ENCODE measurements around the gene PTK7.

The PTK7 gene

GRCh38 chr6:43075670-43076463 is at the start of gene PTK7:
Gene PTK7 (plus strand): TSS chr6:43076314. CDS start chr6:43076489, 175 bp downstream.
- DNase-seq (ENCODE audit: low read depth, low spot score): peak; percentile 72
- no peaks in the 10 kb centered on the region for H3K27me3 ChIP-seq (ENCODE audit: control insufficient read depth, insufficient read depth, low read length)
- H3K36me3 ChIP-seq (ENCODE audit: control insufficient read depth, insufficient read depth, low read length): no peaks in the 10 kb centered on the region; the same call in 1 of the 2 replicates
- H3K4me3 ChIP-seq (ENCODE audit: low read length): peak within 1 kb of the TSS; percentile 93
- peaks cover 8% of the 10 kb centered on the region for H3K4me1 ChIP-seq (ENCODE audit: control insufficient read depth, insufficient read depth, low read length)
- no peak within 1 kb of the TSS for H3K27ac ChIP-seq (ENCODE audit: low read length)
- WGBS (ENCODE audit: insufficient coverage, insufficient read length): no CpG with 5 or more reads among the region's 60 CpGs
- H3K9me3 ChIP-seq (ENCODE audit: control insufficient read depth, insufficient read depth, low read length): no peaks in the 10 kb centered on the region

GRCh38 chr6:43026365-43026764 is 49.7 kb upstream of the PTK7 start:
- Histone ChIP-seq H3K36me3 (ENCODE audit: control insufficient read depth, insufficient read depth, low read length) (peaks cover 35% of the 10 kb centered on the region), H3K27ac (ENCODE audit: low read length) (no peak overlapping the region)

GRCh38 chr6:43029120-43029519 is 47.0 kb upstream of the PTK7 start:
- Histone ChIP-seq H3K4me1 (ENCODE audit: control insufficient read depth, insufficient read depth, low read length) (no peaks in the 10 kb centered on the region), H3K4me3 (ENCODE audit: low read length) (no peak overlapping the region), H3K9me3 (ENCODE audit: control insufficient read depth, insufficient read depth, low read length) (no peaks in the 10 kb centered on the region), H3K27me3 (ENCODE audit: control insufficient read depth, insufficient read depth, low read length) (no peaks in the 10 kb centered on the region), H3K36me3 (ENCODE audit: control insufficient read depth, insufficient read depth, low read length) (peaks cover 37% of the 10 kb centered on the region), H3K27ac (ENCODE audit: low read length) (no peak overlapping the region)
- DNase-seq (ENCODE audit: low read depth, low spot score): no peak
- WGBS (ENCODE audit: insufficient coverage, insufficient read length): no CpG with 5 or more reads among the region's 9 CpGs

More at GRCh38 chr6:43026365-43026764, 49.7 kb upstream of the PTK7 start:
- no peak overlapping the region for H3K4me3 ChIP-seq (ENCODE audit: low read length)
- H3K4me1 ChIP-seq (ENCODE audit: control insufficient read depth, insufficient read depth, low read length): no peaks in the 10 kb centered on the region
- WGBS (ENCODE audit: insufficient coverage, insufficient read length): no CpG with 5 or more reads among the region's 5 CpGs
- H3K27me3 ChIP-seq (ENCODE audit: control insufficient read depth, insufficient read depth, low read length): no peaks in the 10 kb centered on the region
- no peaks in the 10 kb centered on the region for H3K9me3 ChIP-seq (ENCODE audit: control insufficient read depth, insufficient read depth, low read length)
- DNase-seq (ENCODE audit: low read depth, low spot score): no peak

- DNase-seq (ENCODE audit: low read depth, low spot score): no peak
- WGBS (ENCODE audit: insufficient coverage, insufficient read length): no CpG with 5 or more reads among the region's 4 CpGs
- Histone ChIP-seq H3K36me3 (ENCODE audit: control insufficient read depth, insufficient read depth, low read length) (peaks cover 20% of the 10 kb centered on the region), H3K9me3 (ENCODE audit: control insufficient read depth, insufficient read depth, low read length) (no peaks in the 10 kb centered on the region), H3K27me3 (ENCODE audit: control insufficient read depth, insufficient read depth, low read length) (no peaks in the 10 kb centered on the region), H3K27ac (ENCODE audit: low read length) (no peak overlapping the region), H3K4me3 (ENCODE audit: low read length) (no peak overlapping the region), H3K4me1 (ENCODE audit: control insufficient read depth, insufficient read depth, low read length) (no peaks in the 10 kb centered on the region)
Observed at GRCh38 chr6:43032326-43032725, 43.8 kb upstream of the PTK7 start.

GRCh38 chr6:43033496-43034189 is 42.5 kb upstream of the PTK7 start:
- H3K9me3 ChIP-seq (ENCODE audit: control insufficient read depth, insufficient read depth, low read length): no peaks in the 10 kb centered on the region
- H3K27ac ChIP-seq (ENCODE audit: low read length): no peak overlapping the region
- no peaks in the 10 kb centered on the region for H3K27me3 ChIP-seq (ENCODE audit: control insufficient read depth, insufficient read depth, low read length)
- no CpG with 5 or more reads among the region's 2 CpGs for WGBS (ENCODE audit: insufficient coverage, insufficient read length)
- no peaks in the 10 kb centered on the region for H3K4me1 ChIP-seq (ENCODE audit: control insufficient read depth, insufficient read depth, low read length)
- DNase-seq (ENCODE audit: low read depth, low spot score): no peak
- H3K36me3 ChIP-seq (ENCODE audit: control insufficient read depth, insufficient read depth, low read length): peaks cover 22% of the 10 kb centered on the region
- no peak overlapping the region for H3K4me3 ChIP-seq (ENCODE audit: low read length)

GRCh38 chr6:43034190-43034525 is 42.0 kb upstream of the PTK7 start:
- H3K4me1 ChIP-seq (ENCODE audit: control insufficient read depth, insufficient read depth, low read length): no peaks in the 10 kb centered on the region
- no peaks in the 10 kb centered on the region for H3K9me3 ChIP-seq (ENCODE audit: control insufficient read depth, insufficient read depth, low read length)
- no peak overlapping the region for H3K4me3 ChIP-seq (ENCODE audit: low read length)
- no peak for DNase-seq (ENCODE audit: low read depth, low spot score)
- H3K27me3 ChIP-seq (ENCODE audit: control insufficient read depth, insufficient read depth, low read length): no peaks in the 10 kb centered on the region
- WGBS (ENCODE audit: insufficient coverage, insufficient read length): no CpG with 5 or more reads among the region's 2 CpGs
- H3K27ac ChIP-seq (ENCODE audit: low read length): no peak overlapping the region
- peaks cover 23% of the 10 kb centered on the region for H3K36me3 ChIP-seq (ENCODE audit: control insufficient read depth, insufficient read depth, low read length)

GRCh38 chr6:43035495-43036194 is 40.5 kb upstream of the PTK7 start:
- Histone ChIP-seq H3K36me3 (ENCODE audit: control insufficient read depth, insufficient read depth, low read length) (peaks cover 16% of the 10 kb centered on the region), H3K4me1 (ENCODE audit: control insufficient read depth, insufficient read depth, low read length) (no peaks in the 10 kb centered on the region), H3K27me3 (ENCODE audit: control insufficient read depth, insufficient read depth, low read length) (no peaks in the 10 kb centered on the region), H3K27ac (ENCODE audit: low read length) (no peak overlapping the region), H3K4me3 (ENCODE audit: low read length) (no peak overlapping the region), H3K9me3 (ENCODE audit: control insufficient read depth, insufficient read depth, low read length) (no peaks in the 10 kb centered on the region)
- no CpG with 5 or more reads among the region's 4 CpGs for WGBS (ENCODE audit: insufficient coverage, insufficient read length)
- DNase-seq (ENCODE audit: low read depth, low spot score): no peak

GRCh38 chr6:43036712-43037111 is 39.4 kb upstream of the PTK7 start:
- Histone ChIP-seq H3K27ac (ENCODE audit: low read length) (no peak overlapping the region), H3K9me3 (ENCODE audit: control insufficient read depth, insufficient read depth, low read length) (no peaks in the 10 kb centered on the region), H3K36me3 (ENCODE audit: control insufficient read depth, insufficient read depth, low read length) (peaks cover 18% of the 10 kb centered on the region), H3K4me3 (ENCODE audit: low read length) (no peak overlapping the region), H3K4me1 (ENCODE audit: control insufficient read depth, insufficient read depth, low read length) (no peaks in the 10 kb centered on the region), H3K27me3 (ENCODE audit: control insufficient read depth, insufficient read depth, low read length) (no peaks in the 10 kb centered on the region)
- WGBS (ENCODE audit: insufficient coverage, insufficient read length): no CpG with 5 or more reads among the region's 9 CpGs
- DNase-seq (ENCODE audit: low read depth, low spot score): no peak

GRCh38 chr6:43037197-43037596 is 38.9 kb upstream of the PTK7 start:
- Histone ChIP-seq H3K4me3 (ENCODE audit: low read length) (no peak overlapping the region), H3K9me3 (ENCODE audit: control insufficient read depth, insufficient read depth, low read length) (no peaks in the 10 kb centered on the region), H3K27ac (ENCODE audit: low read length) (no peak overlapping the region), H3K27me3 (ENCODE audit: control insufficient read depth, insufficient read depth, low read length) (no peaks in the 10 kb centered on the region), H3K4me1 (ENCODE audit: control insufficient read depth, insufficient read depth, low read length) (no peaks in the 10 kb centered on the region), H3K36me3 (ENCODE audit: control insufficient read depth, insufficient read depth, low read length) (peaks cover 18% of the 10 kb centered on the region)
- WGBS (ENCODE audit: insufficient coverage, insufficient read length): no CpG with 5 or more reads among the region's 5 CpGs
- no peak for DNase-seq (ENCODE audit: low read depth, low spot score)

GRCh38 chr6:43037706-43038105 is 38.4 kb upstream of the PTK7 start:
- DNase-seq (ENCODE audit: low read depth, low spot score): no peak
- no peaks in the 10 kb centered on the region for H3K27me3 ChIP-seq (ENCODE audit: control insufficient read depth, insufficient read depth, low read length)
- no peaks in the 10 kb centered on the region for H3K9me3 ChIP-seq (ENCODE audit: control insufficient read depth, insufficient read depth, low read length)
- H3K4me1 ChIP-seq (ENCODE audit: control insufficient read depth, insufficient read depth, low read length): no peaks in the 10 kb centered on the region
- peaks cover 15% of the 10 kb centered on the region for H3K36me3 ChIP-seq (ENCODE audit: control insufficient read depth, insufficient read depth, low read length)
- no peak overlapping the region for H3K27ac ChIP-seq (ENCODE audit: low read length)
- no CpG with 5 or more reads among the region's 9 CpGs for WGBS (ENCODE audit: insufficient coverage, insufficient read length)
- H3K4me3 ChIP-seq (ENCODE audit: low read length): no peak overlapping the region
